ENCODE results near the gene MFRP. TPM values are rescaled to one million over a fixed set of nuclear protein-coding genes. Genes with fewer than 3 reads are reported as not detected.

Gene MFRP
- total and polyA plus RNA-seq, 9 of the 15 experiments (the other 6 are each of a cell fraction or from before 2014, with no cell fraction given): not detected

GRCh38 chr11:119334174-119334930 is 12.2 kb downstream of the MFRP start, which contains the start of gene RNF26 (continued):
- no peak for TF ChIP-seq REST (IDR thresholded peaks at IDR 0.05; ENCODE audit: borderline replicate concordance)
- 0 out of 2 replicates have a peak, but pooled peaks have one; percentile 34 for TF ChIP-seq REST (CRISPR knock-in tag; IDR thresholded peaks at IDR 0.05; ENCODE audit: low read depth)
- peak in 1 of 2 experiments; percentile 24; a peak in 1 of 4 replicates for TF ChIP-seq RCOR1 (IDR thresholded peaks at IDR 0.05; ENCODE audit: borderline replicate concordance in 1 of 2, low read depth in 2 of 2, low read length in 2 of 2)
- peak; percentile 89 to 91 for TF ChIP-seq FOXK2 (conservative IDR thresholded peaks at IDR 0.05 in 1 of 2, IDR thresholded peaks at IDR 0.05 in 1 of 2; ENCODE audit: low read depth in 2 of 2)
- TF ChIP-seq ZBTB7A (IDR thresholded peaks at IDR 0.05; ENCODE audit: borderline replicate concordance, control insufficient read depth, low read depth, low read length): peak; percentile 96
- no peak for TF ChIP-seq E4F1 (CRISPR knock-in tag; IDR thresholded peaks at IDR 0.05; ENCODE audit: borderline replicate concordance)
- 0 out of 2 replicates have a peak, but pooled peaks have one; percentile 25 for TF ChIP-seq ZNF395 (CRISPR knock-in tag; IDR thresholded peaks at IDR 0.05)
- TF ChIP-seq ATF1 (CRISPR knock-in tag; IDR thresholded peaks at IDR 0.05): peak; percentile 60
- TF ChIP-seq ATF1 (tag; IDR thresholded peaks at IDR 0.05): peak; percentile 97
- no peak for TF ChIP-seq RNF2 (IDR thresholded peaks at IDR 0.05)
- TF ChIP-seq LCOR (CRISPR knock-in tag; IDR thresholded peaks at IDR 0.05): 0 out of 2 replicates have a peak, but pooled peaks have one; percentile 27
- peak; percentile 82 for TF ChIP-seq TBP (optimal IDR thresholded peaks at IDR 0.05; ENCODE audit: low read depth, low read length)
- TF ChIP-seq C11orf30 (IDR thresholded peaks at IDR 0.05; ENCODE audit: low read depth): peak; percentile 97

Data from K562 (cell line).